ENCODE measurements around the gene ZCCHC7.

Gene ZCCHC7

DNA sequence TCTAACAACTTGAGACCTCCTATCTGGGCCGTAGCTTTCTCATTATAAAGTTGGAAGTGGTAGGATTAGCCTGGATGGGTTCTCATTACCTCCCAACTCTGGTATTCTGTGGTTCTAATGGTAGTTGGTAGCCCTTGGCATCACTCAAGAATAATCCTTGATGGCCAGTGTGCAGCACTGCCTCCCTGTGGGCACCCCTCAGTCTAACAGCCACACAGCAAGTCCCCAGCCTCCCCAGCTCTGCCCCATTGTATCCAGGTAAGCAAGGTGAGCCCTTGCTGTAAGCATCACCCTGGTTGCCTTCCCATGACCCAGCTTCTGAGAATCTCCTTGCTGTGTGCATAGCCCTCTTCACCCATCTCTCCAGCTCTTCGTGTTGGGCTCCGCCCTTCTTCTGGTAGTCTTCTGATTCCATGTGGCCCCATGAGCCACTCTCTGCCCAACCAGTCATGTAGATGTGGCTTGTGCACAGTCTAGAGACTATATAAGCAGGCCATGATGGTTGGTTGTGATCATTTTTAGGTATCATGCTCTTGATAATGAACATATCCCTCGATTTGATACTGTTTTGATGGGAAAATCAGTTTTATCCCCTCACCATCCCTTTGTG lies 244.5 kb downstream of the ZCCHC7 start:
- no peak for DNase-seq (ENCODE audit: extremely low read depth in 1 of 2, low read depth in 1 of 2)

DNA sequence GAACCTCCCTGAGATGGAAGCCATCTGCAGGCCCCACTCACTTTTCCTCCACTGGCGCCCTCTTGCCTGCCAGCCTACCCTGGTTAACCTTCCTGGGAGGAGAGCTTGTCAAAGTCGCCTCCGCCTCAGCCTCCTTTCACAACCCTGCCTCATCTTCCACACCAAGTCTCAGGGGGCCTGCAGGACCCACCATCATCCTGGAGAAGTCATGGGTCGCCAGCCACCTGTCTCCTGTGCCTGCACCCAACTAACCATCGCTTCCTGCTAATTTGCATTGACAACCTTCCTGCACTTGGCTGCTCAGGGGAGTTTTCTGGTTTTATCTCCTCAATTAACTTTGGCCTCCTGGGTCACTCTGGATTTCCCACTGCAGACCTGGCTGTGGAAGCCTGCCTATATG lies 249.3 kb downstream of the ZCCHC7 start:
- DNase-seq (ENCODE audit: extremely low read depth in 1 of 2, low read depth in 1 of 2): no peak

GRCh38 chr9:37370282-37370681 lies 249.9 kb downstream of the ZCCHC7 start:
- DNase-seq (ENCODE audit: extremely low read depth in 1 of 2, low read depth in 1 of 2): no peak

DNA sequence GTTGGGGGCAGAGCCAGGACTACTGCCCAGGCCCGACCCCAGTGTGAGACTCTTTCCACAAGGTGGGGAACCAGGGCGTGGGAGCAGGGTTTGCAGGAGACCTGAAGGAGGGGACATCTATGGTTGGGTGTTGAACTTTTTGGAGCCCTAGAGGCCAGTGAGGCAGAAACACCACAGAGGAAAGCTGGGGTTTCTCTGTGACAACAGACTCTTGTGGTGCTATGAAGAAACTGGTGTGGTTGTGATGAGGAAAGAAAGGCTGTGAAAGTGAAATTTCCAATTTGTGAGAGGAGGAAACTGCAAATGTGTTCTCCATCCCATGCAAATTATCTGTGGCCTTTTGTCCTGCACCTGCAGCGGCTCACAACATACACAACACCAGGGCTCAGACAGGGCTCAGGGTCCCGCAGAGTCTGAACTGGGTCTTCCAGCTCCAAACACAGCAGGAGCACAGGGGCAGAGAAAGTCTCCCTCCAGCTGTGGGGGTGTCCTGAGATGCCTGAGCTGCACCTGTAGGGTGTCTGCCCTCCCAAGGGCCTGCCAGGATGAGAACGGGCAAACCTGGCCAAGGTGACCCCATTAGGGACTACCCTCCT lies 250.7 kb downstream of the ZCCHC7 start:
- DNase-seq (ENCODE audit: extremely low read depth in 1 of 2, low read depth in 1 of 2): no peak

- DNase-seq (ENCODE audit: extremely low read depth in 1 of 2, low read depth in 1 of 2): no peak
Measured at GRCh38 chr9:37371565-37372464, 251.4 kb downstream of the ZCCHC7 start.

DNA sequence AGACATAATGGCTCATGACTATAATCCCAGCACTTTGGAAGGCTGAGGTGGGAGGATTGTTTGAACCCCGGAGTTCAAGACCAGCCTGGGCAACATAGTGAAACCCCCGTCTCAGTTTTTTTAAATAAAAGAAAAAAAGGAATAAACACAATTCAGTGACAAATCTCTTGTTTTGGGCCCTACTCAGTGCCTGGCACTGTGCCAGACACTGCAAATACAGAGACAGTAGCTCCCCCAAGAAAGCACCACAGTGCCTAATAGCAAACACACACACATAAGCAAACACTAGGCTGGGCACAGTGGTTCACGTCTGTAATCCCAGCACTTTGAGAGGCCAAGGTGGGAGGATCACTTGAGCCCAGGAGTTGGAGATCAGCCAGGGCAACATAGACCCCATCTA lies 252.5 kb downstream of the ZCCHC7 start:
- no peak for DNase-seq (ENCODE audit: extremely low read depth in 1 of 2, low read depth in 1 of 2)

GRCh38 chr9:37373621-37374020 lies 253.2 kb downstream of the ZCCHC7 start:
- DNase-seq (ENCODE audit: extremely low read depth in 1 of 2, low read depth in 1 of 2): no peak

DNA sequence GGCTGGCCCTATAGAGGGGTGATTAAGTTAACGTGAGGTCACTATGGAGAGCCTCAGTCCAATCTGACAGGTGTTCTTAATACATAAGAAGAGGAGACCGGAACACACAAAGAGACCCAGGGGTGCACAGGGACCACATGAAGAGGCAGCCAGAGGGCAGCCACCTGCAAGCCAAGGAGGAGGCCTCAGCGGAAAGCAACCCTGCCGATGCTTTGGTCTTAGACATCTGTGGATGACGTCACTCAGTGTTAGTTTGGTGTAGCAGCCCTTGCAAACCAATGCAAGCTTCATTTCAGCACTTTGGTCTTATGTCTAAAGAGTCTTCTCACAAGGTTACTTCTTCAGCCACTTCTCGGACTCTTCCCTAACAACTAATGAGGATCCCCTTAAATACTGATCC lies 254.5 kb downstream of the ZCCHC7 start:
- DNase-seq (ENCODE audit: extremely low read depth in 1 of 2, low read depth in 1 of 2): no peak

DNA sequence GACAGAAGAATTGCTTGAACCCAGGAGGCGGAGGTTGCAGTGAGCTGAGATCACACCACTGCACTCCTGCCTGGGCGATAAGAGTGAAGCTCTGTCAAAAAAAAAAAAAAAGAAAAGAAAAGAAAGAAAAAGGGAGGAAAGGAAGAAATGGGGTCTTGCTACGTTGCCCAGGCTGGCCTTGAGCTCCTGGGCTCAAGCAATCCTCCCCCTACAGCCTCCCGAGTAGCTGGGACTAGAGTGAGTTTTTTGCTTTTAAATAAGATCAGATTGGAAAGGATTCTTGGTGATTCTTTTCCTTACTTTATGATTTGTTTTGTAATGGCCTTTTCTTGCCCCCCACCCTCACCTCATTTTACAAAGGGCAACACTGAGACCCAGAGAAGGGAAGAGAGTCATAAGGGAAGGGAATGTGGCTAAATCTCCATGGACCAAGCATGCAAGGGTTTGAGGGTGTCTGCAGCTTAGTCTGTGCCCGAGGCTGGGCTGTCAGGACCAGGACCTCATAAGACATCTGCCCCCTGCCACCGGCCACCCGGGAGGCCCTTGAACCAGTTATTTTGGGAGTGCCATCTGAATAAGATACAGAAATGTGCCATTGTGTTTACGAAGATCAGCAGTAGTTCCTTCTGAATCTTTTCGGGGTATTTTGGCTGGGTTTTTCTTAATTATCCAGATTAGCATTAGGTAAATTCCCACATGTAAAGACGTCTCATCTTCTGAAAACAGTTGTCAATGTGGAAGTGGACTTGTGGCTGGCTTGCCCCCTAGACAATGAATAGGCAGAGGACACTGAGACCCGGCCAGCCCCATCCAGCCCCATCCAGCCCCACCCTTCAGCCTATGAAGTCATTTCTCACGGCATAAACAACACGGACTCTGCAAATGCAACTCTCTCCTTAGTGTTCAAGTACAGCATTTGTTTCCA lies 257.6 kb downstream of the ZCCHC7 start:
- no peak for DNase-seq (ENCODE audit: extremely low read depth in 1 of 2, low read depth in 1 of 2)

- DNase-seq (ENCODE audit: extremely low read depth in 1 of 2, low read depth in 1 of 2): no peak
Measured at GRCh38 chr9:37378613-37379004, 258.2 kb downstream of the ZCCHC7 start.

DNA sequence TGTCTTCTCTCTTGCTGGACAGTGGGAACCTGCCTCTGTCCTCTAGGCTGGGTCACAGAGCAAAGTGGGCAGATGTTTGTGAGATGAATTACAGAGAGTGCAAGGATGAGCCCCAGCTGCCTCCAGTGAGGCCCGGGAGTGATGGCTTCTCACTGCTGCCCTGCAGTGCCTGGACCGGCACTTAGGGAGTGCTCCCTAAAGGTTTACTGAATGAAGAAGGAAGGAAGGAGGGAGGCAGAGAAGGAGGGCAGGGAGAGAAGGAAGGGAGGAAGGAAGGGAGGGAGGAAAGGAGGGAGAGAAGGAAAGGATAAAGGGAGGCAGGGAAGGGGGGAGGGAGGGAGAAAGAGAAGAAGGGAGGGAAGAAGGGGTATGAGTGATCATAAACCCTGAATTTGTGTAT lies 259.5 kb downstream of the ZCCHC7 start:
- no peak for DNase-seq (ENCODE audit: extremely low read depth in 1 of 2, low read depth in 1 of 2)

GRCh38 chr9:37380570-37380969 lies 260.2 kb downstream of the ZCCHC7 start:
- DNase-seq (ENCODE audit: extremely low read depth in 1 of 2, low read depth in 1 of 2): no peak

GRCh38 chr9:37381094-37381741 lies 260.8 kb downstream of the ZCCHC7 start:
- DNase-seq (ENCODE audit: extremely low read depth in 1 of 2, low read depth in 1 of 2): no peak

- no peak for DNase-seq (ENCODE audit: extremely low read depth in 1 of 2, low read depth in 1 of 2)
Measured at GRCh38 chr9:37382161-37382981, 262.0 kb downstream of the ZCCHC7 start.

DNA sequence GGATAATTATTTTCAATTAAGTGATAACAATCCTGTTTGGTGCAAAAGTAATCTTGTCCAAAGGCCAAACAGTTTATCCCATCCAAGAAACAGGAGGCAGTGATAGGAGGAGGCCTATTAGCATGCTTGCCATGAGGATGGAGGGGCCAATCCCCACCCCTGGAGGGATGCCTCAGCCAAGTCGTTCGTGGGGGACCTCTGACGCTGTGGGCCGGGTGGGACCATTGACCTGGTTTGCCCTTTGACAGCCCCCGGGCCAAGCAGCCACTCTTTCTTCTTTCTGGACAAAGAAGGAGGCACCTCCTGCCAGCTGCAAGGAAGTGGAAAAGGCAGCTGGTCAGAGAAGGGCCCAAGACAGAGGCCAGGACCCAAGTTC lies 262.6 kb downstream of the ZCCHC7 start:
- DNase-seq (ENCODE audit: extremely low read depth in 1 of 2, low read depth in 1 of 2): no peak

DNA sequence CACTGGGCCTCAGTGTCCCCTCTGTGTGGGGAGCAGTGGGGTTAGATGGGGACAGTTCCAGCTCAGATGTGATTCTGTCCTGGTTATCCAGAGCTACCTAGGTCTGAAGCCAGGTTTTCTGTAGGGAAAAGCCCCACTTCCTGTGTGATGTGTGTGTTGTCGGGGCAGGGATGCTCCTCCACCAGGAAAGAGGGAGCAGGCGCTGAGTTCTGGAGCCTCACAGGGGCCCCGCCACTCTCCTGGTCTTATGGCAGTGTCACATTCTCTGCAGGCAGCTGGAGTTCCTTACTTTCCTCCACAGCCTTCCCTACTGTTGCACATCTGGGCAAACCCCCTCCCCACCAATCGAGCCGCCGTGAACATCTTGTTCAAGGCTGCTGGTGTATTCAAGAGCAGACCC lies 263.0 kb downstream of the ZCCHC7 start:
- DNase-seq (ENCODE audit: extremely low read depth in 1 of 2, low read depth in 1 of 2): no peak

DNA sequence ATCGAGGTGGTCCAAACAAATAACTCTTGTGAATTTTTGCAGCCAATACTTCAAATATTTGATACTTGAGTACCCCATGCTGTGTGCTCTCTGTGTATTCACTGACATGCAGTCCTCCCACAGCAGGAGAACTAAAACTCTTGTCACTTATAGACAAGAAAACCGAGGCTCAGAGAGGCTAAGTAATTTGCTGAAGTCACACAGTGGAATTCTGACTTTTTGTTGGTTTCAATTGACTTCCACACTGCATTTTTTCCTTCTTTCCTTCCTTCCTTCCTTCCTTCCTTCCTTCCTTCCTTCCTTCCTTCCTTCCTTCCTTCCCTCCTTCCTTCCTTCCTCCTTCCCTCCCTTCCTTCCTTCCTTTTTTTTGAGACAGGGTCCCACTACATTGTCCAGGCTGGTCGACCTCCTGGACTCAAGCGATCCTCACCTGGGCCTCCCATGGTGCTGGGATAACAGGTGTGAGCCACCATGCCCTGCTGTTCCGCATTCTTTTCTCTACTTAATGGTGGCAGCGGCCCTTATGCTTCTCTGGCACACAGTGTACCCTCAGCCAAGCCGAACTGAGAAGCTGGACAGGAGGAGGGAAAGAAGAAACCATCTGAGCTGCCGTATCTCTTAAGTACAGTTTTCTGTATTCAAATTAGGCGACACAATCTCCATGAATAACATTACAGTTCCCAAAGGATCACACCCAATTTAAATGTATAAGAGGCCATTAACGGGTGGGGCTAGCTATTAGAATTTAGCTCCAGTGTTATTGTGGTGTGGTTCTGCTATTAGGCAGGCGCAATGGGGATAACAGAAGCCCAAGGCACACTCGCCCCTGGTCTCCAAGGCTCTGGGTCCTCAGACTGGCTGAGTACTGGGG lies 263.7 kb downstream of the ZCCHC7 start:
- no peak for DNase-seq (ENCODE audit: extremely low read depth in 1 of 2, low read depth in 1 of 2)

DNA sequence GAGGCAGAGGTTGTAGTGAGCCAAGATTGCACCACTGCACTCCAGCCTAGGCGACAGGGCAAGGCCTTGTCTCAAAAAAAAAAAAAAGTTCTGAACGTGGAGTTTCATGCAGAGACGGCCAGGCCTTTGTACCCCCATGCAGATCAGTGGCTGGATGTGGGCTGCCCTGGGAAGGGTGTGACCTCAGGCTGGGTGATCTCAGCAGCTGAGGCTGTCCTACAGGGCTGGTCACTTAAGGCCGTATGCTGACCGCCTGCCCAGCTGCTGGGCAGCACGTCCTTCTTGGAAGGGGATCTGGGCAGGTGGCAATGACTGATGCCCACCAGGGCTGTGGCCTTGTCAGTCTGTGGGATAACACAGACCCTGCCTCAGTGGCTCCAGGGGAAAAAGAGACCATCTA lies 264.9 kb downstream of the ZCCHC7 start:
- DNase-seq (ENCODE audit: extremely low read depth in 1 of 2, low read depth in 1 of 2): no peak

DNA sequence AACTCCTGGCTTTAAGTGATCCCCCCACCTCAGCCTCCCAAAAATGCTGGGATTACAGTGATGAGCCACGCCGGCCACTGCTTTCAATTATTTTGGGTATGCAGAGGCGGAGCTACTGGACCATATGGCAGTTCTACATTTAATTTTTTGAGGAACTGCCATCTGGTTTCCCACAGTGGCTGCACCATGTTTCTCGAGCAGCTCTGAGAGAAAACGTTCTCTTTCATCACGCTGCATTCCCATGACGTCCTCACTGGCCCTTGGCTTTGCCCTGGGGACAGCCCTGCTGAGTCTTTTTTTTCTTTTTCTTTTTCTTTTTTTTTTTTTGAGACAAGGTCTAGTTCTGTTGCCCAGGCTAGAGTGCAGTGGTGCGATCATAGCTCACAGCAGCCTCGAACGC lies 266.6 kb downstream of the ZCCHC7 start:
- DNase-seq (ENCODE audit: extremely low read depth in 1 of 2, low read depth in 1 of 2): no peak
